Fibroblast of upper back skin (primary cell): ENCODE results near the gene USP4.
A peak's percentile ranks its signal among the peaks of the same experiment; 100 is the strongest.
"Not testable (repeated sequence)": the region's sequence is repeated elsewhere in the genome, so short reads cannot be mapped to it uniquely, and the experiment has no call there.

Source experiments
- DNase-seq: peaks from one replicate; pipeline ENCODE4 v3.0.0-alpha.2; 2013

The USP4 gene, protein sequence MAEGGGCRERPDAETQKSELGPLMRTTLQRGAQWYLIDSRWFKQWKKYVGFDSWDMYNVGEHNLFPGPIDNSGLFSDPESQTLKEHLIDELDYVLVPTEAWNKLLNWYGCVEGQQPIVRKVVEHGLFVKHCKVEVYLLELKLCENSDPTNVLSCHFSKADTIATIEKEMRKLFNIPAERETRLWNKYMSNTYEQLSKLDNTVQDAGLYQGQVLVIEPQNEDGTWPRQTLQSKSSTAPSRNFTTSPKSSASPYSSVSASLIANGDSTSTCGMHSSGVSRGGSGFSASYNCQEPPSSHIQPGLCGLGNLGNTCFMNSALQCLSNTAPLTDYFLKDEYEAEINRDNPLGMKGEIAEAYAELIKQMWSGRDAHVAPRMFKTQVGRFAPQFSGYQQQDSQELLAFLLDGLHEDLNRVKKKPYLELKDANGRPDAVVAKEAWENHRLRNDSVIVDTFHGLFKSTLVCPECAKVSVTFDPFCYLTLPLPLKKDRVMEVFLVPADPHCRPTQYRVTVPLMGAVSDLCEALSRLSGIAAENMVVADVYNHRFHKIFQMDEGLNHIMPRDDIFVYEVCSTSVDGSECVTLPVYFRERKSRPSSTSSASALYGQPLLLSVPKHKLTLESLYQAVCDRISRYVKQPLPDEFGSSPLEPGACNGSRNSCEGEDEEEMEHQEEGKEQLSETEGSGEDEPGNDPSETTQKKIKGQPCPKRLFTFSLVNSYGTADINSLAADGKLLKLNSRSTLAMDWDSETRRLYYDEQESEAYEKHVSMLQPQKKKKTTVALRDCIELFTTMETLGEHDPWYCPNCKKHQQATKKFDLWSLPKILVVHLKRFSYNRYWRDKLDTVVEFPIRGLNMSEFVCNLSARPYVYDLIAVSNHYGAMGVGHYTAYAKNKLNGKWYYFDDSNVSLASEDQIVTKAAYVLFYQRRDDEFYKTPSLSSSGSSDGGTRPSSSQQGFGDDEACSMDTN

DNA sequence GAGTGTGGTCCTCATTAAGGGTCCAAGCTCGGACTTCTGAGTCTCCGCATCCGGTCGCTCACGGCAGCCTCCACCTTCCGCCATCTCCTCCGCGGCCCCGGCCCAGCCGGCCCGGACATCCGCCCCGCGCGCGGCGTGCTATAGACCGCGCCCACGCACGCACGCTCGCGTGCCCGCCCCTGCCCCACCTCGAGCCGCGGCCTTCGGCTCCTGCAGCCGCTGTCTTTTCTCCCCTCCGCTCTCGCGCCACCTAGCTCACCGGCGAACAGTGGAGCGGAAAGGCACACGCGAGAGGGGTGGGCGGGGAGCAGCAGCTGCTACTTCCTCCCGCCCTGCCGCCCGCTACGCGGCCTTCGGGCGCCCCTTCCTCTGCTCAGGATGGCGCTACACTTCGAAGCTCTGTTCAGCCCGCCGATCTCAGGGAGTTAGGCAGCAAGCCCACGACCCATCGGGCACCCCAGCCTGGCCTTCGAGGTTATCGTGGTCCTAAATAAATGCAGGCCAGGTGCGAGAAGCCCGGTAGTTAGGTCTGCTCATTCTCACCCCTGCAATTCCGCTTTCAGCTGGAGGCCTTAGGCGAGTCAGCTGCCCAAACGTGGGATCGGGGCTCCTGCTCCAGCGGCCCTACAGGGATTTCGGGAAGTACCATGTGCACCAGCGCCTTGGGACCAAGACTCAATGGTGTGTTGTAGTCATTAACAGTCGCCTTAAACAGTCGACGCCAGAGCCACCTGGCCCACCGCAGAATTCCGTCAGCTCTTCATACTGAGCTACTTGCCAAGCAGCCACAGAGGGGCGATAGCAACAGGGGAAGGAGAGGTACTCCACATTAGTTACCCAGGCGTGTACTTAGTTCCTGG, at the start of gene USP4:
TSS of gene USP4 (minus strand) at position 113 of the 860 bp plus-strand sequence. CDS start at position 84, 29 bp downstream.
- DNase-seq = peak; percentile 90

DNA sequence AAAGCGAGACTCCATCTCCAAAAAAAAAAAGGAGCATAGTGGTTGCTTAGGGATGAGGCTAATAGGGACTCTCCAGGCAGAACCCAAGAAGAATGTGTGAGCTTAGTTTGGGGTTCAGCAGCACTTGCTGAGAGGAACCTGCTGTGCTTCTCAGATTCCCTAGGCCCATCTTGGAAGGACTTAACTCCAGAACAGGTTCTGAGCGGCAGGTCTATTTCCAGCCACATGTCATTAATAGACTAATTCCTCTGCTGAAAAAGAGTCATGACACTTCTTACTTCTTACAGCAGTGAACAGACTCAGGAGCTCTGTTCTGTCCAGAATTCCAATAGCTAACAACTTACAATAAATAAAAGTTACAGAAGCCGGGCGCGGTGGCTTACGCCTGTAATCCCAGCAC, 49.4 kb upstream of the USP4 start:
- no peak for DNase-seq

DNA sequence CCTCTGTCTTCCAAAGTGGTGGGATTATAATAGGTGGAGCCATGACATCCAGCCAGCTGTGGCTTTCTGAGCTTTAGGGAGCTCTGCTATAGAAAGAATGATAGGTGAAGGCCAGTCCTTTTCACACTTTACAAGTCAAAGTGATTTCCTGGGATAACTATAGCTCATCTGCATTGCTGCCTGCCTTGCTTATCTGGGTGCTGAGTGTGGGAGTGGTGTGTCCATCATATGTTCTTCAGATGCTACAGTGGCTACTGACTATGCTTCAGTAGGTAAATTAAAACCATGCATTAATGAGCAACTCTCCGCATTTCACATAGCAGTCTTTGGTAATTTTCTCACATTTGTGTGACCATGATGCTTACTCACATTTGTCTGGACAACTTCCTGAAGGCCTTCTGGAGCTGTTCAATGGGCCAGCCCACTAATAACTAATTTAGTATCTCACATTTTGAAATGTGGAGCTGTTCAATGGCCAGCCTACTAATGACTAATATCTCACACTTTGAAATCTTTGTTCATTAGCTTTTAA, 48.5 kb upstream of the USP4 start:
- DNase-seq = peak; percentile 9

DNA sequence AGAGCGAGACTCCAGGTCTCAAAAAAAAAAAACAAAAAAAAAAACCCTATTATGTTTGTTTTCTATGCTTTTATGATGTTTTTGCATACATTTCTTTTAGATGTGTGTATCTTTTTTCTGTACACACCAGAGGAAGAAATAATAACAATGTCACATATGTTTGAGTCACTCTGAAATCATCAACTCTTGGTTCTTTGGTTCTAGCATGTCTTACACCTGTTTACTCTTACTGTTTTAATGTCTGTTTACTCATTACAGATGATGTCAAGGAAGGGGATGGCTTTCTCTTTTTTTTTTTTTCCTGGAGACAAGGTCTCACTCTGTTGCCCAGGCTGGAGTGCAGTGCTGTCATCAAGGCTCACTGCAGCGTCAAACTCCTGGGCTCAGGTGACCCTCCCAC, 47.9 kb upstream of the USP4 start:
- no peak for DNase-seq

DNA sequence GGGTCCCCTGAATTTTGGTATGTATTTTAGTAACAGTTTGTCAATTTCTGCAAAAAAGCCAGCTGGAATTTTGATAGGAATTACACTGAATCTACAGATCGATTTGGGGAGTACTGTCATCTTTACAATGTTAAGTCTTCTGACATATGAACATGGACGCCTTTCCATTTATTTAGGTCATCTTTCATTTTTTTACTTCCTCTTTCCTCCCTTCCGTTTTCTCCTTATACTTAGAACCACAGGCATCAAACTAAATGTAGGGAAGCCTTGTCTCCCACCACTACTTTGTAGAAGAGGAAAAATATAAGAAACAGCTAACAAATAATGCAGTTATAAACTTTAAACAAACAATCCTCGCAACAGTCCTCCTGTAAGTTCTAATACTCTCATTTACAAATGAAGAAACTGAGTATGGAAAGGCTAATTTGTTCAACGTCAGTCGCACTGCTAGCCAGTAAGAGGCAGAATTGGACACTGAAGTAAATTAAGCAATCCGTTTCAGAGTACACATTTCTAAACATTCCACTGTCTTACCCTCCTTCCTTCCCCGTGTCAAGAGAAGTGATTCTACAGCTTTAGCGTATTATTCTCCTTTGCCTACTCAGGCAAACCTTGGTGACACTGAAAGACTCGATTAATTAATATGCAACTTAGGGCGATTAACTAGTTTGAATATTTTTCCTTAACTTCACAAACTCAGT, 46.4 kb upstream of the USP4 start:
- DNase-seq = no peak

DNA sequence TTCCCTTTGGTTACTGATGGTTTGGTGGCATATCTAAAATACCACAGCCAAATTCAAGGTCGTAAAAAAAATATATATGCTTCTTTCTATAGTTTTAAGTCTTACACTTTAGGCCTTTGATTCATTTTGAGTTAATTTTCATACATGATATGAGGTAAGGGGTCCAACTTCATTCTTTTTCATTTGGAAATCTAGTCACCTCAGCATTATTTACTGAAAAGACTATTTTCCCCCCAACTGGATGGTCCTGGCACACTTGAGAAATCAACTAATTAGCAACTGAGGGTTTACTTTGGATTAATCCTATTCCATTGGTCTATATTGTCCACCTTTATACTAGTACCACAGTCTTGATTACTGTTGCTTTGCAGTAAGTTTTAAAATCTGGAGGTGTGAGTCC, 45.8 kb upstream of the USP4 start:
- DNase-seq = no peak

DNA sequence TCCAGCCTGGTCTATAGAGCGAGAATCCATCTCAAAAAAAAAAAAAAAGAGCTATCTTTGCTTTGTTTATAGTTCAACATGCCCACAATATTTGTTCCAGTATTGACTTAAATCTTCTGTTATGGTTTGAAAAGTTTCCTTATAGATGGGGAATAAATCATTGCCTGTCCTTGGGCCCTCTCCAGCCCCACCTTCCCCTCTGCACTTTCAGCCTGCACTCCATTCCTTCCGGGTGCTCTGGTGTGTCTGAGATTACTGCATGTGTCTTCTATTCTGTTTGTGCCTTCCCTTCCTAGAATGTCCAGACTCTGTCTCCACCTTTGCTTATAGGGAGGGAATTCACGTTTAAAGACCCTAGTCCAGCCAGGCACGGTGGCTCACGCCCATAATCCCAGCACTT, 43.5 kb upstream of the USP4 start:
- DNase-seq = no peak

DNA sequence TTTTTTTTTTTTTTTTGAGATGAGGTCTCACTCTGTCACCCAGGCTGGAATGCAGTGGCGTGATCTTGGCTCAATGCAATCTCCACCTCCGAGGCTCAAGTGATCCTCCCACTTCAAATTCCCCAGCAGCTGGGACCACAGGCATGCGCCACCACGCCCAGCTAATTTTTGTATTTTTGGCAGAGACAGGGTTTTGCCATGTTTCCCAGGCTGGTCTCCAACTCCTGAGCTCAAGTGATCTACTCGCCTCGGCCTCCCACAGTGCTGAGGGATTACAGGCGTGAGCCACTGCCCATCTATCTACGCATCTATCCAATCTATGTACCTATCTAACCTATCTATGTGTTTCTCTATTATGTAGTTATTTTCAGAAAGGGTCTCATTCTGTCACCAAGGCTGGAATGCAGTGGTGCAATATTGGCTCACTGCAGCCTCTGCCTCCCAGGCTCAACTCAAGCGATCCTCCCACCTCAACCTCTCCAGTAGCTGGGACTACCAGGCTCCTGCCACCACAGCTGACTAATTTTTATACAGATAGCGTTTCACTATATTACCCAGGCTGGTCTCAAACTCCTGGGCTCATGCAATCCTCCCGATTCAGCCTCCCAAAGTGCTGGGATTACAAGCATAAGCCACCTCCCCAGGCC, 38.5 kb upstream of the USP4 start:
- DNase-seq = peak; percentile 86

DNA sequence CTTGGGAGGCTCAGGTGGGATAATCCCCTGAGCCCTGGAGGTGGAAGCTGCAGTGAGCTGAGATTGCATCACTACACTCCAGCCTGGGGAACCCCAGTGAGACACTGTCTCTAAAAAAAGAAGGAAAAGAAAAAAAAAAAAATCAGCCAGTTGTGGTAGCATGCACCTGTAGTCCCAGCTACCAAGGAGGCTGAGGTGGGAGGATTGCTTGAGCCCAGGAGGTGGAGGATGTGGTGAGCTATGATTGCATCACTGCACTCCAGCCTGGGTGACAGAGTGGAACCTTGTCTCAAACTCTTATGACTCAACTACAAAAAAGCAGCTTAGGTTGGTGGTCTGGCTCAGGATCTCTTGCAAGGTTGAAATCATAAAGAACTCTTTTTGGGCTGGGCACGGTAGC, 37.6 kb upstream of the USP4 start:
- DNase-seq = peak; percentile 53

DNA sequence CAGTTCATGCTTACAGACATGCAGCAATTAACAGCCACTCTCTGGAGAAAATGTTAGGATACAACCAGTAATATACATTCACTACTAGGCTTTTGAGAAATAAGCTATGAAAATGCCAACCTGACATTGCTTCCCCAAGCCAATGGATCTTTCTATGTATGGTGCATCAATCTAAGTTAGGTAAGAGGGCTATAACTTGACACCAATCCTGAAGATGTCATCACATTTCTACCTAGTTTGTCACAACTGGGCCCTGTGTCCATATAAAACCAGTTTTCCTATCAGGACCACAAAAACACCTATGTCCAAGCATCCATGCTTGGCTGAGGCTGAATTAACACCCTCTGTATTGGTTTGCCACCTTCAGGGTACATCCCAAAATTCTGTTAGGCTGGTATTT, 32.1 kb upstream of the USP4 start:
- no peak for DNase-seq

DNA sequence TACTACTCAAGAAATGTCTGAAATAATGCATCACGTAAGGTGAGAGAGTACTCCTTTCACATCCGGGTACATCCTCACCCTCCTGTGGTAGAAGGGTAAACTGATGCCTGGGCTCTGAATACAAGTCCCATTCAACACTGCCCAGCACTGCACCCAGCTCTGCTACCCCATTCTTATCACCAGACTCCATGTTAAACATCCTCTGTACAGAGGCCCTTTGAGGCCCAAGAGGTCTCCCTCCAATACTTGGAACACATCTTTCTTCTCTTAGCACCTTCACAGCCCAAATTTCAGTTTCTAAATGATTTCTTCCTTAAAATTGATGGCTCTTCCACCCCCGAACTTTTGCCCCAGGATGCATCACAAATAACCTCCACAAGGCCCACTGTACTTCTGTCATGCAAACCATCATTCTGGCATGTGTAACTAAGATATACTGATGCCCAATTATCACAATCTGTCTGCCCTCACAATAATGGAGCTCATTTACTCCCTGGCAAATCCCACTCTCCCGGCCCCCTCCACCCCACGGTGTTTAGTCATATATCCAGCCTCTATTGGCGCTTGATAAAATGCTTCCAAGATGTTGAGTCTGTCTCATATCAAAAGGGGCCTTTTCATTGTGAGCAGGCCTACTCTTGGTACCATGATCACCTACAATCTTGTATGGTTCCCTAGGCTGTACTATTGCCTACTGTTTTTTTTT, 30.9 kb upstream of the USP4 start:
- no peak for DNase-seq

DNA sequence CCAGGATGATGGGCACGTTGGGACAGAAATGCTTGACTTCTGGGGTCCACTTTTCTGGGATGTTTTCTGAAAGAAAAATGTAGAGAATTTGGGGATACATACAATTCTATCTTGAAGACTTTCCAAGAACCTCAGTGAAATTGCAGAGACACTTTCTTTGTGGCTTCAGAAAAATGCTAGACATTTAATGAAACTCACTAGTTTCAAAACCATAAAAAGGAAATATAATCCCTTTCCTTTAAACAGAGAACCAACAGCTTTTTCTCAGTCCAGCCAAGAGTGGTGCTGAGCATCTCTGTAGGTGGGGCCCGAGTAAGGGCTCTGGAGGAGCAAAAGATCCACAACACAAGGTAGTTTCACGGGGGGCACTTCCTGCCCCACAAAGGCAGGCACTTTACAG, 22.7 kb upstream of the USP4 start:
- DNase-seq = peak; percentile 71

DNA sequence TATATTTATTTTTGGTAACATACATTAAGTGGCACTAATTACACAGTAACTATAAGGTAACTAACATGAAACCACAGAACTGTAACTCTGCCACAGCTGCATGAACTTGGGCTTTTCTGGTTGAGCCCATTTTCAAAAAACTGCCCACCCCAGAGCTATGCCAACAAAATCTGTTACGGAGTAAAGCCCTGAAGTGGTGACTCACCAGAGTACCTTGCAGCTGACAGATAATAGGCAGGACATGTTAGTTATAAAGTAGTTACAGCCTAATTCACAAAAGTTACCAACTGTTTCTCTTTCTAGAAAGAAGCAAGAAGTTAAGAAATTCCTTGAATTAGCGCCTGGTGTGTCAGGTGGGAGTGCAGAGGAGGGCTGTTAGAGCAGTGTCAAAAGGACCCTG, 19.8 kb upstream of the USP4 start:
- DNase-seq = peak; percentile 26

DNA sequence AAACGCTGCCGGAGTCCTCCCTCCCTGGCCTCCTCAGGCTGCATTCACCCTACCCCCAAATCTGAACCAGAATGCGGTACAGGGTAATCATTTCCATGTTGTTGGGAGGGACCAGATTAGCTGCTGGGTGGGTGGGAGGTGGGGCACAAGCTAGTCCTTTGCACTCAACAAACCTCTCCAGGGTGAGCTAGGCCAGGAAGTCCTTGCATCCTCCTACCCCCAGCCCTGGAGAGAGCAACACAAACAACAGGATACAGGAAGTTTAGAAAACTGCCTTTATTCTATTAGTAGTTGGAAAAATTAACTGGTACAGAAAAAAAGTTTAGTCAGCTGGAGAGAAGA, 19.0 kb upstream of the USP4 start:
- no peak for DNase-seq

DNA sequence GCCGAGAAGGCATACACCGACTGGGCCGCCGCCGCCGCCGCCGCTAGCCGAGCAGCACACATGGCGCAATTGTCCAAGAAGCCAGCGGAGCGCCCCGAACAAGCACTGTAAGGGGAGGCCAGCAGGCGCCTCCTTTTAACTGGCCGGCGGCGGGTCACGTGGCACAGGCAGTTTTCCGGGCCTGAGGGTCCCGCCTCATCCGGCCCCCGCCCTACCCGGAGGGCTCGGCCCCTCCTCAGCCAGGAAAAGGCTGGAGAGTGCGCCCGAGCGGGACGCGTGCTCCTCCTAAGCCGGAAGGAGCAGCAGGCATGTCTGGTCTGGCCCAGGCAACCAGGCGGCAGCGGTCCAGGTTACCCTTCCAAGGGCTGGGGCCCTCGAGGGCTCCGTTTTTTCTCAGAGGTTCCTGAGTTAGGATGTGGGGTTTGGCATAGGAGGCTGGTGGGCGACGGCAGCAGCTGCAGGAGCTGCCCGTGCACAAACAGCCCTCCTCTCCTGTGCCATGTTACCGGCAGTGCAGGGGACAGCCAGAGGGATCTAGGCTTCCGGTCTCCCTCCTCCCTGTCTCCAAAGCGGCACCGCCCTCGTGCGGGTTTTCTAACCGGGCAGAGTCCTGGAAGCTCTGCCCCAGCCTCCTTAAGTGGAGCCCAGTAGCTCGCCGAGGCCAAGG, 18.5 kb upstream of the USP4 start, which contains the start of gene GPX1:
TSS of gene GPX1 (minus strand) at position 137 of the 667 bp plus-strand sequence. CDS start at position 62, 75 bp downstream.
- peak; percentile 97 for DNase-seq

DNA sequence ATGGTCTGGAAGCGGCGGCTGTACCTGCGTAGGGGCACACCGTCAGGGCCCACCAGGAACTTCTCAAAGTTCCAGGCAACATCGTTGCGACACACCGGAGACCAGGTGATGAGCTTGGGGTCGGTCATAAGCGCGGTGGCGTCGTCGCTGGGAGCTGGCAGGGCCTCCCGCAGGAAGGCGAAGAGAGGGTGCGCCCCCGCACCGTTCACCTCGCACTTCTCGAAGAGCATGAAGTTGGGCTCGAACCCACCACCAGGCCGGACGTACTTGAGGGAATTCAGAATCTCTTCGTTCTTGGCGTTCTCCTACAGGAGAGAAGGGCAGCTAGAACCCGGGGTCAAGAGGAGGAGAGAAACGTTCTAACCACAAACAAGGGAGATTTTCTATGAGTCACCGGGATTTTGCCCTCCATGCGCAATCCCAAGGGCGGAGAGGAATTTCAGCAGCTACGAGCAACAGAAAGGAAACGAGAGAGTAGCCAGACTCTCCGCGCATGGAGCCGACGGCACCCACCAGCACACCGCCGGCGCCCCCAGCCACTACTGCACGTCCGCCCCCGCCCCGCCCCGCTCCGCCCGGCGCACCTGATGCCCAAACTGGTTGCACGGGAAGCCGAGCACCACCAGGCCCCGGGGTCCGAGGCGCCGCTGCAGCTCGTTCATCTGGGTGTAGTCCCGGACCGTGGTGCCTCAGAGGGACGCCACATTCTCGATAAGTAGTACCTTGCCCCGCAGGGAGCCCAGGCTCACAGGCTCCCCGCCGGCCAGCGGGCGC, 17.8 kb upstream of the USP4 start:
- DNase-seq = peak; percentile 91

DNA sequence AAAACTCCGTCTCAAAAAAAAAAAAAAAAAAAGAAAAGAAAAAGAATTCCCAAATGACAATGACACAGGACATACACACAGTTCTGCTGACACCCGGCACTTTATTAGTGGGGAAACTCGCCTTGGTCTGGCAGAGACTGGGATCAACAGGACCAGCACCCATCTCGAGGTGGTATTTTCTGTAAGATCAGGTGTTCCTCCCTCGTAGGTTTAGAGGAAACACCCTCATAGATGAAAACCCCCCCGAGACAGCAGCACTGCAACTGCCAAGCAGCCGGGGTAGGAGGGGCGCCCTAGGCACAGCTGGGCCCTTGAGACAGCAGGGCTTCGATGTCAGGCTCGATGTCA, 17.2 kb upstream of the USP4 start:
- DNase-seq = not testable (repeated sequence)

DNA sequence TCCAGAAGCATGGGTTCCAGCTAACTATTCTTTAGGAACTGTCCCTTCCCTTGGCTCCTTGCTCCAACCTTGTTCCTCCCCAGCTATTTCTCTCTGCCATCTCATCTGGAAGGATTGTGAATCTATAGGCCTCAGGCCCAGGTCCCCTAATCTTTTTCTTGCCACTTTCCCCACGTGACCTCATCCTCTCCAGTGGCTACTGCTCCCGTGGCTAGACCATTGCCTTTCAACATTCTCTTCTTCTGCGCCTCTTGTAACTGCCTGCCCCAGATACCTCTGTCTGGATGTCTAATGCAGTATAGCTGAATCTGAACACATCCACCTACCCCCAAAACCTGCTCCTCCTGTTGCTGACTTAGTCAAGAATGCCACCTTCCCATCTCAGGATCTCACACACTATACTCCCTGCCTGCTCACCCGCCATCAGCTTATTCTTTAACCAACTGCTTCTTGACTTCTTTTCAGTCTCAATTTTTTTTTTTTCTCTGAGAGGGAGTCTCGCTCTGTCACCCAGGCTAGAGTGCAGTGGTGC, 13.1 kb upstream of the USP4 start:
- DNase-seq = no peak

DNA sequence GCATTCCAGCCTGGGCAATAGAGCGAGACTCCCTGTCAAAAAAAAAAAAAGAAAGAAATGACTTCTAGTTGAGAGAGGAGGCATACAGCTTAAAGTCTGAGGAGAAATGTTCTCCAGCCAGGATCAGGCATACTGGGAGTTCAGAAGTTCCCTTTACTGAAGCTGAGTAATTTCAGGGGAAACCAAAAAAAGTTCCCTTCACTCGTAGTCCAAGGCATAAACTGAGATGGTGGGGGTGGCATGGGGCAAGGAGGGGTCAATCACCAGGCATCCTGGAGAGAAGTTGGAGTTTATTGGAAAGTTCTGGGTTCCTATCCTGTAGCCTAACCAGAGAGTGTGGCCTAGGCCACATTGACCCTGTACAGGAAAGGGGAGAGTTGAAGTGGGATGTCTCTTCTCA, 12.4 kb upstream of the USP4 start:
- DNase-seq = no peak
